Gastrocnemius medialis (tissue), 4 donors: ENCODE results near the gene KLHL40.

Experiments
- POLR2A ChIP-seq, 2 donors: fragments of 450-650 bp; IDR thresholded peaks; one replicate each; pipeline ENCODE4 v1.6.1; 2017; ENCODE audit warnings: antibody characterized with exemption in 2 of 2, mild to moderate bottlenecking in 2 of 2, moderate library complexity in 2 of 2
- TF ChIP-seq, protein P1 (sequence below), 5 experiments: fragments of 450-650 bp in 3 of 5; fragments of 200-600 bp in 2 of 5; sonication (generic) in 2 of 5; IDR thresholded peaks in 4 of 5; conservative IDR thresholded peaks in 1 of 5; 1 replicate in 4 of 5; 2 replicates in 1 of 5; pipeline ENCODE4 v1.5.1; 2016 to 2019; ENCODE audit warnings: antibody characterized with exemption in 5 of 5, mild to moderate bottlenecking in 3 of 5, moderate library complexity in 3 of 5

DNA sequence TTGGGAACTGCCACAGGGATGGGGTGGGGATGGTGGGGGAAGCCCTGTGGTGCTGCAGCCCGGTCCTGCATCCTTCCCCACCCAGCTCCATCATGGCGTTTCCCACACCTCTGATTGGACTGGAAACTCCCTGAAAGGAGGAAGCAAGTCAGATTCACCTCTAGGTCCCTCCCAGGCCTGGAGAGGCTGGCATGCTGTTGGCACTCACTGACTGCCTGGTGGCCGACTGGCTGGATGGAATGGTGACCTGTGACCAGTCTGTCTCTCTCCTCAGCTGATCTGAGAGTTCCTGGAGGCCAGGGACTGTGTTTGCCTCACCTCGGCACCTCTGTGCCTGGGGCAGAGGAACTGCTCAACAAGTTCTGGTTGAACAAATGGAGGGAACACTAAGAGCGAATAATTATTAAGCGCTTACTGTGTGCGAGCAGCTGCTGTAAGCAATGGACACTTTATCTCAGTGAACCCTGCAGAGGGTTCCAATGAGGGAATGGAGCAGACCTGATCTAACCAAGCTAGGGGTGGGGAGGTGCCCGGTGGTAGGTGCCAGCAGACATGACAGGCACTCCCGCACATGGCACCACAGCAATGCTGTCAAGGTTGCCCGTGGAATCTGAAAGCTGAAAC, 20.7 kb downstream of the KLHL40 start:
- TF ChIP-seq POLR2A (IDR thresholded peaks at IDR 0.05), result no peak
- TF ChIP-seq, protein P1, sequence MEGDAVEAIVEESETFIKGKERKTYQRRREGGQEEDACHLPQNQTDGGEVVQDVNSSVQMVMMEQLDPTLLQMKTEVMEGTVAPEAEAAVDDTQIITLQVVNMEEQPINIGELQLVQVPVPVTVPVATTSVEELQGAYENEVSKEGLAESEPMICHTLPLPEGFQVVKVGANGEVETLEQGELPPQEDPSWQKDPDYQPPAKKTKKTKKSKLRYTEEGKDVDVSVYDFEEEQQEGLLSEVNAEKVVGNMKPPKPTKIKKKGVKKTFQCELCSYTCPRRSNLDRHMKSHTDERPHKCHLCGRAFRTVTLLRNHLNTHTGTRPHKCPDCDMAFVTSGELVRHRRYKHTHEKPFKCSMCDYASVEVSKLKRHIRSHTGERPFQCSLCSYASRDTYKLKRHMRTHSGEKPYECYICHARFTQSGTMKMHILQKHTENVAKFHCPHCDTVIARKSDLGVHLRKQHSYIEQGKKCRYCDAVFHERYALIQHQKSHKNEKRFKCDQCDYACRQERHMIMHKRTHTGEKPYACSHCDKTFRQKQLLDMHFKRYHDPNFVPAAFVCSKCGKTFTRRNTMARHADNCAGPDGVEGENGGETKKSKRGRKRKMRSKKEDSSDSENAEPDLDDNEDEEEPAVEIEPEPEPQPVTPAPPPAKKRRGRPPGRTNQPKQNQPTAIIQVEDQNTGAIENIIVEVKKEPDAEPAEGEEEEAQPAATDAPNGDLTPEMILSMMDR (IDR thresholded peaks at IDR 0.05 in 4 of 5, conservative IDR thresholded peaks at IDR 0.05 in 1 of 5), result no peak
